Measurements from ENCODE around the gene ZNF708. TPM values are rescaled to one million over a fixed set of nuclear protein-coding genes. Genes with fewer than 3 reads are reported as not detected.
"Not testable (repeated sequence)": the region's sequence is repeated elsewhere in the genome, so short reads cannot be mapped to it uniquely, and the experiment has no call there.

ZNF708 gene
- total RNA-seq, 1 donor from 2014 or later: 17.3 TPM

DNA sequence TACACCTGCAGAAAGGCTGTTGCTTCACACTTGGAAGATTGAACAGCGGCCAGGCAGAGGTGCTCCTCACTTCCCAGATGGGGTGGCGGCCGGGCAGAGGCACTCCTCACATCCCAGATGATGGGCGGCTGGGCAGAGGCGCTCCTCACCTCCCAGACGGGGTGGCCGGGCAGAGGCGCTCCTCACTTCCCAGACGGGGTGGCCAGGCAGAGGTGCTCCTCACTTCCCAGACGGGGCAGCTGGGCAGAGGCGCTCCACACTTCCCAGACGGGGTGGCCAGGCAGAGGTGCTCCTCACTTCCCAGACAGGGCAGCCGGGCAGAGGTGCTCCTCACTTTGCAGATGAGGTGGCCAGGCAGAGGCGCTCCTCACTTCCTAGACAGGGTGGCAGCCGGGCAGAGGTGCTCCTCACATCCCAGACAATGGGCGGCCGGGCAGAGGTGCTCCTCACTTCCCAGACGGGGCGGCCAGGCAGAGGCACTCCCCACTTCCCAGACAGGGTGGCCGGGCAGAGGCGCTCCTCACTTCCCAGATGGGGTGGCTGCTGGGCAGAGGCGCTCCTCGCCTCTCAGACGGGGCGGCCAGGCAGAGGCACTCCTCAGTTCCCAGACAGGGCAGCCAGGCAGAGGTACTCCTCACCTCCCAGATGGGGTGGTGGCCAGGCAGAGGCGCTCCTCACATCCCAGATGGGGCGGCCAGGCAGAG is 69.6 kb downstream of the ZNF708 start:
- DNase-seq: not testable (repeated sequence)

DNA sequence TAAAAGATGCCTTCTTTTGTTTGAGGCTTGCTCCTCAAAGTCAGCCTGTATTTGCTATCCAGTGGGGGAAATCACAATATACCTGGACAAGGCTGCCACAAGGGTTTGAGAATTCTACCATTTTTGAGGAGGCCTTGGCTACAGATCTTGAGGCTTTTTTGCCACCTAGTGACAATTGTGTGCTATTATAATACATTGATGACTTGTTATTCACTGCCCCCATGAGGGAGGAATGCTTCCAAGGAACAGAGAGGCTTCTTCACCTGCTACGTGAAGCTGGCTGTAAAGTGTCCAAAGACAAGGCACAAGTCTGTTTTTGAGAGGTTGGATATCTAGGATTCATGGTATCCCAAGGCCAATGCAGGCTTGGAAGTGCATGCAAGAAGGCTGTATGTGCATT is 72.5 kb downstream of the ZNF708 start:
- no peak for DNase-seq

Other genes with a start within 250 kb of the ZNF708 start
- 15.8 TPM for gene ZNF714, start 247.2 kb downstream of the ZNF708 start, total RNA-seq
- 16.1 TPM for gene ZNF431, start 187.4 kb downstream of the ZNF708 start, total RNA-seq
- 10.0 TPM for gene ZNF738, start 29.6 kb upstream of the ZNF708 start, total RNA-seq
- 60.5 TPM for gene ZNF493, start 67.7 kb upstream of the ZNF708 start, total RNA-seq
- 9.3 TPM for gene ZNF429, start 176.2 kb upstream of the ZNF708 start, total RNA-seq

Measured in skin of body (tissue), 2 donors.